ENCODE results near the gene IFT22.

DNA sequence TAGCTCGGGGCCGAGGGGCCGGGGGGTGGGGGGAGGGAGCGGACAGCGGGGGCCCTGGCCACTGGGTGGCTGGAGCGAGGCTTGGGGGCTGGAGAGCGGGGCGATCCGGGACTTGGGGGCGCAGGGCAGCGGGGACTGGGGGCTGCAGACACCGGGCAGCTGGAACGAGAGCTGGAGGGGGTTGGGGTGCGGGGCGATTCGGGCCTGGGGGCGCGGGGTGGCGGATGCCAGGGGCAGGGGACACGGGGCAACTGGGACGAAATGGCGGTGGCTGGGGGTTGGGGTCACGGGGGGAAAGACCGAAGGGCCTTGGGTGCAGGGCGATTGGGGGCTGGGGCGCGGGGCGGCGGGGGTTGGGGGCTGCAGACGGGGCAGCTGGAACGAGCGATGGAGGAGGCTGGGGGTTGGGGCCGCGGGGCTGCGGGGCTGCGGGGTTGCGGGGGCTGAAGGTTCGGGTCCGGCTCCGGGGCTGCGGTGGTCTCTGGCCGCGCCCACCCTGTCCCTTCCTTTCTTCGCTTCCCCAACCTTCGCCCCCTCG lies 41.7 kb upstream of the IFT22 start:
- TF ChIP-seq, protein P1, sequence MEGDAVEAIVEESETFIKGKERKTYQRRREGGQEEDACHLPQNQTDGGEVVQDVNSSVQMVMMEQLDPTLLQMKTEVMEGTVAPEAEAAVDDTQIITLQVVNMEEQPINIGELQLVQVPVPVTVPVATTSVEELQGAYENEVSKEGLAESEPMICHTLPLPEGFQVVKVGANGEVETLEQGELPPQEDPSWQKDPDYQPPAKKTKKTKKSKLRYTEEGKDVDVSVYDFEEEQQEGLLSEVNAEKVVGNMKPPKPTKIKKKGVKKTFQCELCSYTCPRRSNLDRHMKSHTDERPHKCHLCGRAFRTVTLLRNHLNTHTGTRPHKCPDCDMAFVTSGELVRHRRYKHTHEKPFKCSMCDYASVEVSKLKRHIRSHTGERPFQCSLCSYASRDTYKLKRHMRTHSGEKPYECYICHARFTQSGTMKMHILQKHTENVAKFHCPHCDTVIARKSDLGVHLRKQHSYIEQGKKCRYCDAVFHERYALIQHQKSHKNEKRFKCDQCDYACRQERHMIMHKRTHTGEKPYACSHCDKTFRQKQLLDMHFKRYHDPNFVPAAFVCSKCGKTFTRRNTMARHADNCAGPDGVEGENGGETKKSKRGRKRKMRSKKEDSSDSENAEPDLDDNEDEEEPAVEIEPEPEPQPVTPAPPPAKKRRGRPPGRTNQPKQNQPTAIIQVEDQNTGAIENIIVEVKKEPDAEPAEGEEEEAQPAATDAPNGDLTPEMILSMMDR (IDR thresholded peaks at IDR 0.05), result no peak
- TF ChIP-seq POLR2A (IDR thresholded peaks at IDR 0.05) (no peak), EP300 (IDR thresholded peaks at IDR 0.05) (no peak)
